HG03175 (cell line): ENCODE data around the gene FYB2.

ENCODE experiments used
- ATAC-seq: cut with Tn5 transposase; IDR thresholded peaks from one replicate; pipeline ENCODE4 v1.9.1; 2021; ENCODE audit warnings: mild to moderate bottlenecking, moderate library complexity; ENCODE audit not compliant: unreplicated experiment

FYB2 gene

GRCh38 chr1:56726706-56727105, 92.5 kb downstream of the FYB2 start:
- ATAC-seq = no peak

DNA sequence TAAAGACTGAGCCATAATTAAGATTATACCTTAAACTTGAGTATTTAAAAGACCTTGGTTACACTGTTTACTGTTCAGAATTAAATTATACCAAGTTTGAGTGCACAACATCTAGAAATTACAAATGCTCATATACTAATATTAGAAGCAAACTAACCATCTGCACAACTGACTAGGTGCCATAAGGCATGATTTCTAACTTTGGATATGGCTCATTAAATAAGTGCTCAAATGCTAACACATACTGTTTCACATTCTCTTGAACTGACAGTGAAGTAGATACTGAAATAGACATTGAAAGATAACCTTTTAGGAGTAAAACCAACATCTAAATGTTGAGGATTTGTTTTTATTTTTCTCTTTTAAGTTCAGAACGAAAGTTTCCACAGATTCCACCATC, 100.0 kb downstream of the FYB2 start:
- ATAC-seq = no peak

DNA sequence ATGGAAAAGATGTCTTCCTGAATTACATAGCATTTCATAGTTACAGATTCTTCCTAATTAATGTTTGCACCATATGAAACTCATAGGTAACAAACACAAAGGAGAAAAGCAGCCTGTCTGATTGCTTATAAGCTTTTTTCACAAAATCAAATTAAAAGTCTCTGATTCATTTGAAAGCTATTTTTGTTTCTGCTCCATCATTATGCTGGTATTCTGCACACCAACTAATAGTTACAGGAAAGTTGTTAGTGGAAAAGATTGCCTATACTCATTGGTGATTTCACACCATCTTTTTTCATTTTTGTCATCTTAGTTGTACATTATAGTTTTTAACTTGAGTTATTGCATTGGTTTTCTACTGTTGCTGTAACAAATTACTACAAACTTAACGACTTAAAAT, 104.0 kb downstream of the FYB2 start:
- no peak for ATAC-seq

DNA sequence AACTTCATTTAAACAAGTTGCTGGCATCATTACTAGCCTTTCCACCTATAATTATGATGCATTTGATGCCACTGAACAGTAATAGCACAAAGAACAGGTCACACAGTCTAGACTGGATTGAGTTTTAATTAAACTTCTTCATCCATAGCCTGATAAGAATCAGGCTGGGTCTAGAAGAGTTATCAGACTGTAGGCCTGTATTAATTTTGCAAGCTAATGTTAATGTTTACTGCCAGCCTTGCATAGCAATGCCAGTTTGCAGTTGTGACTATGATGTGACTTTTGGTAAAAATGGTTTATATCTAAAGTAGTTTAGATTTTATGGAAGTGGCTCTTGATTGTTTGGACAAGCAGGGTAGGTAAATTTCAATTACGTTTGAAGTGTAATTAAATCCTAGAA, 106.1 kb downstream of the FYB2 start:
- no peak for ATAC-seq

DNA sequence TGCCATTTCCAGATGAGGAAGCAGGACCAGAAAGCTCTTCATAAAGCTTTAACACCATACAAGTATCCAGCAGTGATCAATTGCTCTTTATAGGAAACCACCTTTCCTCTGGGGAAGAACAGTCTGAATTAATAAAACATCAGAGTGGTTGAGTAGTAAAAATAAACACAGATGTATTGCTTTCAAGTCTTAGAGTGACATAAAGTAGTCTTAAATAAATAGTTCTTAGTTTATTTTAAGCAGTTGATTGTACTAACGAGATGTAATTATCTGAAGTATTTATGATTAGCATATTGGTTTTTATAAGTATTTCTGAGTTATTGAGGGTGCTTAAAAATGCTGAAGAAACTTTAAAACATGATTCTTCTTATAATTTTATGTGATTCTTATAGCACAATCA, 107.1 kb downstream of the FYB2 start:
- ATAC-seq = no peak

DNA sequence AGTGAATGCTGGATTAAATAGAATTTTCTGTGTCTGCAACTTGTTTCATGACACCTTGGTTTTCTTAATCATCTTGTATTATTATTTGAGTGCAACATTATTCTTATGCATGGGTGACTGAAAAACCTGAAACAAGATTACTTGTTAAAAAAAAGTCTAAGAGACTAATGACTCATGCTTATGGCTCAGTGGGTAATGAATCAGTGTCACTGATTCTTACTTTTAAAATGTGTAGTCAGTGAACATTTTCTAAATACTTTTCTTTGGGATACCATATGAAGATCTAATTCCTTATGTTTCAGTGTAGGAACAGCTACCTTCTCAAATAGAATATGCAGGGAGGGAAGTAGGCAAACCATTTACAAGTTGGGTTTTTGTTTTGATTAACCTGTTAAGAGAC, 108.6 kb downstream of the FYB2 start:
- no peak for ATAC-seq

DNA sequence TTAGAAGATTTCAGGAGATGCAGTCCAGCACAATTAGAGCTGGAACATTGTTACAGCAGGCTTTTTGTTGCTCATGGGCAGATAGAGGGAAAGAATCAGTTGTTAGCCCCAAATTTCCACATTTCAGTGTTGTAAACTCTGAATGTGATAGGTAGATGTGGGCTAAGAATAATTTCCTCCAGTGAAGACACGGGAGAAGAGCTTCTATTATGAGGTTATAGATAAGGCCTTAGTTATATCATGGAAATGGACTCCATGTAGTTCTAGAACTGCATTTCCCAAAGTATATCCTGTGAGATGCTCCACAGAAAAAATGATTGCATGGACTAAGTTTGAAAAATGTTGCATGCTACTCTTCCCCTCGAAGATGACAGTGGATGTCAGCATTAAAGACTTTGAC, 109.2 kb downstream of the FYB2 start:
- no peak for ATAC-seq

DNA sequence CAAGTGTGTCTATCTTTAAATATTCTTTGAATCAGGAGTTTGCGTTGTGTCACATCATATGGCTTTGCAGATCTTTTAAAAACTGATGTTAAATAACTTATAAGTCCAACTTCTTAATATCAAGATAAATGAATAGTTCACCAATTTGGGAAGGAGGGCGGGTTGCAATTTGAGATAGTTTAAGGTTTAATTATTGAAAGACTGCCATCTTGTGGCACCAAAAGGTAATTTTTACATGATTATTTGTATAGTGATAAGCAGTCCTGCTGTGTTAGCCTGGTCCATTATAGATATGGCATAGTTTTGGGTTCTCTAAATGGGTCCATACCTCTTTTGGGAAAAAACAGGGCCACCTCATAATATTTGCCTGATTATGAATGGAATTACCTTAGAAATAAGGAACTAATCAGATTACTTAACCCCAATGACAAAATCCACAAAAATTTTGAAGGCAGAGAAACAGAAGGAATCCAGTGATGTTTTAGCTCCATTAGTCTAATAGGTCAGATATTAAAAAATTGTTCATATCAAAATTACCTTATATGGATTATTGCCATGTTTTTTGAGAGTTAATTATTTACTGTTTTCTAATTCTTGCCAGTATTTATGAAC, 109.8 kb downstream of the FYB2 start:
- peak; percentile 68 for ATAC-seq

GRCh38 chr1:56707379-56707778, 111.8 kb downstream of the FYB2 start:
- no peak for ATAC-seq

- ATAC-seq = no peak
These were observed 115.5 kb downstream of the FYB2 start for GRCh38 chr1:56703747-56704146.

- no peak for ATAC-seq
These were observed 122.5 kb downstream of the FYB2 start for GRCh38 chr1:56696663-56697062.

DNA sequence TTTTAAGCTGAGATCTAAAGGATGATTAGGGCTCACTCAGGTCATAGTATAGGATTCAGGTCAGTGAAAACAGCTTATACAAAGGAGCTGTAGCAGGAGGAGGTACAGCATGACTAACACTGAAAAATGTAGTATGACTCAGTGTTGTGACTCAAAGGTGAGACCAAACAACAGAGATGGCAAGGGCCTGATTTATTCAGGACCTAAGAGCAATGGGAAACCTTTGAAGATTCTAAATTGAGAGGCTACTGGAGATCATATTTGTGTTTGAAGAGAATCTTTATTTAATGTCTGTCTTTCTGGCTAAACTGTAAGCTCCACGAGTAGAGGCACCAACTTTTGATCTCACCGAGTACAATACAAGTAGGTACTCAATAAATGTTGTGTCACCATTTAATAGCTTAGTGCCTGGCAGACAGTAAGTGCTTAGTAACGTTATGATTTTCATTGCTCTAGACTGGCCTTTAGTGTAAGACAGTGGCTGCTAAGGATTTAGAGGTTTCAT, 130.6 kb downstream of the FYB2 start:
- ATAC-seq = peak; percentile 51

- no peak for ATAC-seq
These were observed 133.0 kb downstream of the FYB2 start for GRCh38 chr1:56686169-56686568.

GRCh38 chr1:56683569-56683968, 135.6 kb downstream of the FYB2 start:
- ATAC-seq = no peak

DNA sequence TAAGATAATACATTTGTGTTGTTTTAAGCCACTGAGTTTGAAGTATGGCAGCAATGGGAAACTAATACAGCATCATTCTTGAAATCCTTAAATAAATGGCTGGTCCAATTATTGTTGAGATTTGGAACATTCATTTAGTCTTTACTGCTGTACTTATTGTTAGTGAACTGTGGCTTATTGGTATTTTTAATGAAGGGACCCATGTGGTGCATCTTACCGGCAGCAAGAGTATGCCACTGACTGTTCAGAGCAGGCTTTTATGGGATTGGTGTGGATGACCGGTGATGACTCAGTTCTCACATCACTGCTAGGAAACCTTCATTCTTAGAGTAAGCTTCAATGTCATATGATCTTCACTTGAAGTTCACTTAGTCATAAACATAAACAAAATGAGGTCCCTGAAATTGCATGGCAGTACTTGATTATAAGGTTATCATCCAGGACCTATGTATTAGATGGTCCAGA, 142.6 kb downstream of the FYB2 start:
- ATAC-seq = no peak

GRCh38 chr1:56675763-56676162, 143.4 kb downstream of the FYB2 start:
- ATAC-seq = no peak

GRCh38 chr1:56672579-56672978, 146.6 kb downstream of the FYB2 start:
- ATAC-seq = no peak

- no peak for ATAC-seq
These were observed 147.7 kb downstream of the FYB2 start for GRCh38 chr1:56671542-56671941.

DNA sequence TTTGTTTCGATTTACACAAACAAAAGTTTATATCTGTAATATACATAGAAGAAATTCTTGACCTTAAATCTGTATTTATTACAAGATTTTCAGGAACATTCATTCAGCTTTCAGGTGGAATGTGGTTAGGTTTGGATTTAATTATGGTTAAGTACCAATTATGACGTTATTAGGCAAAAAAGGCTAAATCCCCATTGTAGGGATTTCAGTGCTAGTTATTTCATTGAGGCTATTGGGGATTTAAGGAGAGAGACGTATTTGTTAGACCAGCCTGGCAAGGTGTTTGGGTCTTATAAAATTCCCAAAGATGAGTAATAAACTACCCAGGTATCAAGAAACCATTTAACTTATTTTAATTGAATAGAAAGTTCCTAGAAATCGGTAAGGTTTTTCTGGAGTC, 148.1 kb downstream of the FYB2 start:
- no peak for ATAC-seq

DNA sequence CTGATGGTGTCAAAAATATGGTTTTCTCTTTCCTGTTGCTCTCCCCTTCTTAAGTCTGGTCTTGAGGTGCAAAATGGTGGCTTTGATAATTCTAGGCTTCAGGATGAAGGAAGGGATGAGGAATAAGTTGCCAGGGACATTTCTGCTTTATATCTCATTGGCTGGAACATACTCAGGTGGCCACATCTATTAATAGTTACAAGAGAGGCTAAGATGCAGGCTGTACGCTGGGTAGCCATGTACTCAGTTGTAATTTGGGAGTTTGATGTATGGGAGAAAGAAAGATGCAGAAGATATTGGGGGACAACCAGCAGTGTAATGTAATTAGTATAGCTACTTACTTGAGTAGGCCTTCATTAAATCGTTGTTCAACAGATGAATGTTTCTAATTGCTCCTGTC, 148.9 kb downstream of the FYB2 start:
- no peak for ATAC-seq
